ENCODE measurements around the gene ALK. TPM values are rescaled to one million over a fixed set of nuclear protein-coding genes. Genes with fewer than 3 reads are reported as not detected.

The ALK gene
- total and polyA plus RNA-seq, 7 experiments from 2014 or later: 0.13 TPM; not detected in 6

DNA sequence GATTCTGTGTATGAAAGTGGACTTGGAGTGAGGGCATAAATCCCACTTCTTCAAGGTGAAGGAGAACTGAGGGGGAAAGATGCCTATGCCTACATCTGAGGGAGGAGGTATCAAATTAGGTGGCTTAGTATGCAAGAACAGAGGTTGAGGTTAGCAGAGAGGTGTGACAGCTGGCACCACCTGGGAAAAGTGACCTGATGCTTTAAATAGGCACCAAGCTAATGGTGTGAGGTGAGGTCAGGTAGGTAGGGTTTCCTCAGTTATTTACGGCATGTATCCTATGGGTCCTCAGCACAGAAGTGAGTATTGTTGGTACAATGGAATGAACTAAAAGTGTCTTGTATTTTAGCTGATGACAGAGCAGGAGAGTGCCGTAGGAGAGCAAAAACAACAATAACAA, 439.0 kb downstream of the ALK start:
- intact Hi-C loops (cut with micrococcal nuclease): no loop called here
- ATAC-seq (no peak), DNase-seq (no peak)
- Mint-ChIP-seq H3K4me3 (no peak overlapping the region), H3K27ac (no peak overlapping the region), H3K27me3 (peaks cover 13 to 34% (median 22%) of the 10 kb centered on the region in 5 donors), H3K4me1 (no peaks in the 10 kb centered on the region), H3K36me3 (no peaks in the 10 kb centered on the region), H3K9me3 (peaks cover 0 to 3% (median 0%) of the 10 kb centered on the region in 11 donors)
- Histone ChIP-seq H3K4me3 (ENCODE audit: low read length) (no peak overlapping the region), H3K27ac (ENCODE audit: low read depth, low read length) (no peak overlapping the region), H3K4me1 (ENCODE audit: control insufficient read depth in 2 of 2, insufficient read depth in 2 of 2, low read length in 2 of 2) (no peaks in the 10 kb centered on the region), H3K27me3 (ENCODE audit: control insufficient read depth in 2 of 2, insufficient read depth in 2 of 2, low read length in 2 of 2) (no peaks in the 10 kb centered on the region), H3K9me3 (ENCODE audit: control insufficient read depth in 2 of 3, low read length in 3 of 3) (no peaks in the 10 kb centered on the region), H3K36me3 (ENCODE audit: control insufficient read depth in 2 of 3, insufficient read depth in 3 of 3, low read length in 3 of 3) (no peaks in the 10 kb centered on the region)
- CTCF ChIA-PET: no interaction called here
- POLR2A ChIA-PET: no interaction called here

DNA sequence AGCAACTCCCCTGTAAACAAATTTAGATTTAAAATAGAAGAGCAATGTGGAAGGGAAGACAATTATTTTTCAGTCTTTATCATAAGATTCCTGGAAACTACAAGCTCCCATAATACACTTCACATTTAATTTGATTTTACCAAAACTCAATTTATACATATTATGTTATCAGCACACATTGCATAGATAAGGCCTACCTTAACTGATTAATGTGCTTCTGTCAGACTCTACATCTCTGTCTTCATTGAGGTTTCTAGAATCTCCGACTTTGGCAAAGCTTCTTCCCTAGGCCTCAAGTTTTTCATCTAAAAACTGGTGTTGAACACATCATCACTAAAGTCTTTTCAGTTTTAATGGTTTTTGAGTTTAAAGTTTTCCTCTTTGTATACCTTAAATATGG, 440.1 kb downstream of the ALK start:
- Histone ChIP-seq H3K9me3 (ENCODE audit: control insufficient read depth in 2 of 3, low read length in 3 of 3) (no peaks in the 10 kb centered on the region), H3K4me3 (ENCODE audit: low read length) (no peak overlapping the region), H3K27me3 (ENCODE audit: control insufficient read depth in 2 of 2, insufficient read depth in 2 of 2, low read length in 2 of 2) (no peaks in the 10 kb centered on the region), H3K36me3 (ENCODE audit: control insufficient read depth in 2 of 3, insufficient read depth in 3 of 3, low read length in 3 of 3) (no peaks in the 10 kb centered on the region), H3K27ac (ENCODE audit: low read depth, low read length) (no peak overlapping the region), H3K4me1 (ENCODE audit: control insufficient read depth in 2 of 2, insufficient read depth in 2 of 2, low read length in 2 of 2) (no peaks in the 10 kb centered on the region)
- Mint-ChIP-seq H3K27me3 (peaks cover 14 to 39% (median 22%) of the 10 kb centered on the region in 5 donors), H3K4me1 (no peaks in the 10 kb centered on the region), H3K36me3 (no peaks in the 10 kb centered on the region), H3K27ac (no peak overlapping the region), H3K4me3 (no peak overlapping the region), H3K9me3 (peaks cover 0 to 3% (median 0%) of the 10 kb centered on the region in 11 donors)
- DNase-seq (no peak), ATAC-seq (no peak)
- ChIA-PET CTCF (no interaction called here), POLR2A (no interaction called here)
- intact Hi-C loops (cut with micrococcal nuclease): no loop called here

DNA sequence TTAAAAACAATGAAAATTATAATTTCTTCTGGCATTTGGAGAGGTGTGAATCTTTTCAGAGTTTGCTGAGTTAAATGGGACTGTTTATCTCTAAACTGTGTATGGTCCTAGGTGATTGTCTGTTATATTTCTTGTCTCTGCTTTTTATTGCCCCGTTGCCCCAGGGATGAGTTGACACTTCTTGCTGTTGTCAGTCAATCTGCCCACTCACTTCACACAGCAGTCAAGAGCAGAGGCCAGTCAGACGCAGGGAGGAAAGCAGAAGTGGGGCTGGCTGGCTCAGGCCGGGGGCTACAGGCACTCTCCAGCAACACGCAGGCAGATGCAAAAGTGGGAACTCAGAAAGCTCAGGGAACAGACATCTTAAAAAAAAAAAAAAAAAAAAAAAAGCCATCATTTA, 441.0 kb downstream of the ALK start:
- intact Hi-C loops (cut with micrococcal nuclease): no loop called here
- no peak overlapping the region for H3K27ac ChIP-seq (ENCODE audit: low read depth, low read length)
- DNase-seq (no peak), ATAC-seq (peak; percentile 42)
- H3K9me3 ChIP-seq (ENCODE audit: control insufficient read depth in 2 of 3, low read length in 3 of 3): no peaks in the 10 kb centered on the region
- H3K4me3 ChIP-seq (ENCODE audit: low read length): no peak overlapping the region
- Mint-ChIP-seq H3K27me3 (peaks cover 16 to 33% (median 22%) of the 10 kb centered on the region in 5 donors), H3K36me3 (no peaks in the 10 kb centered on the region), H3K9me3 (peaks cover 0 to 3% (median 0%) of the 10 kb centered on the region in 11 donors), H3K27ac (no peak overlapping the region), H3K4me3 (no peak overlapping the region), H3K4me1 (no peaks in the 10 kb centered on the region)
- CTCF ChIA-PET: no interaction called here
- H3K27me3 ChIP-seq (ENCODE audit: control insufficient read depth in 2 of 2, insufficient read depth in 2 of 2, low read length in 2 of 2): no peaks in the 10 kb centered on the region
- POLR2A ChIA-PET: no interaction called here
- H3K4me1 ChIP-seq (ENCODE audit: control insufficient read depth in 2 of 2, insufficient read depth in 2 of 2, low read length in 2 of 2): no peaks in the 10 kb centered on the region
- no peaks in the 10 kb centered on the region for H3K36me3 ChIP-seq (ENCODE audit: control insufficient read depth in 2 of 3, insufficient read depth in 3 of 3, low read length in 3 of 3)

DNA sequence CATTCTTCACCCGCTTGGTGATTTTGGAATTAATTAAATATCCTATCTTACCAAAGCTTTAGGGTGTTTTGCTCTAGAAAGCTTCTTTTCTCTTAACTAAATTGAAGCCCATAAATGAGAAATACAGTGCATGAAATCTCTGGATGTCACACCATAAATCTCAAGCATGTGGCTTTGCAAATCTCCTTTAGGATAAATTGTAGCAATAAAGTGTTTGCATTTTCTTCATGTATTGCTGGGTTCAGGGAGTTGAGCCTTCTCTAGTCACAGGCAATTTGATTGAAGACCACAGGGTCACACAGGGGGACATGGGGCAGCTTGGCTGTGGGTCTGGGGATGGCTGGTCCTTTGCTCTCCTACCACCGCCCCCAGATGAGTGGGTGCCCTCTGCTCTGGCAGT, 442.0 kb downstream of the ALK start:
- DNase-seq (no peak), ATAC-seq (no peak)
- H3K4me3 ChIP-seq (ENCODE audit: low read length): no peak overlapping the region
- no peaks in the 10 kb centered on the region for H3K36me3 ChIP-seq (ENCODE audit: control insufficient read depth in 2 of 3, insufficient read depth in 3 of 3, low read length in 3 of 3)
- no peaks in the 10 kb centered on the region for H3K4me1 ChIP-seq (ENCODE audit: control insufficient read depth in 2 of 2, insufficient read depth in 2 of 2, low read length in 2 of 2)
- ChIA-PET CTCF (no interaction called here), POLR2A (no interaction called here)
- H3K27ac ChIP-seq (ENCODE audit: low read depth, low read length): no peak overlapping the region
- Mint-ChIP-seq H3K36me3 (no peaks in the 10 kb centered on the region), H3K9me3 (peaks cover 0 to 1% (median 0%) of the 10 kb centered on the region in 11 donors), H3K27me3 (peaks cover 14 to 33% (median 18%) of the 10 kb centered on the region in 5 donors), H3K27ac (no peak overlapping the region), H3K4me1 (no peaks in the 10 kb centered on the region), H3K4me3 (no peak overlapping the region)
- H3K9me3 ChIP-seq (ENCODE audit: control insufficient read depth in 2 of 3, low read length in 3 of 3): no peaks in the 10 kb centered on the region
- no peaks in the 10 kb centered on the region for H3K27me3 ChIP-seq (ENCODE audit: control insufficient read depth in 2 of 2, insufficient read depth in 2 of 2, low read length in 2 of 2)
- intact Hi-C loops (cut with micrococcal nuclease): no loop called here

DNA sequence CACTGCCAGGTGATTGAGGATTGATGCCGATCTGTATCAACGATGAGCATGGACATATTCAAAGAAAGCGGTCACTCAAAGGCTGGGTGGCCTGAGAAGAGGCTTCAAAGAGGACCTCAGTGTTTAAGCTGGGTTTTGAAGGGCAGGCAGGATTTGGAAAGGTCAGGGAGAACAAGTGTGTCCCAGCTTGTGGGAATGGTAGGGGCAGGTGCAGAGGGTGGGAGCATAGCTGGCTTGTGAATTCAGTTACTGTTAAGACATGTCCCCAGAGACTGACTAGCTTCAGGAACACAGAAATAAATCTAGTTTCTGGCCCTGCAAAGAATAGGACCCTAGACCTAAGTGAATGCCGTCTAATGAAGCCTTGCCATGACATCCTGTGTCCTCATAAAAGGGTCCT, 442.7 kb downstream of the ALK start:
- no peaks in the 10 kb centered on the region for H3K9me3 ChIP-seq (ENCODE audit: control insufficient read depth in 2 of 3, low read length in 3 of 3)
- H3K36me3 ChIP-seq (ENCODE audit: control insufficient read depth in 2 of 3, insufficient read depth in 3 of 3, low read length in 3 of 3): no peaks in the 10 kb centered on the region
- Mint-ChIP-seq H3K4me1 (no peaks in the 10 kb centered on the region), H3K36me3 (no peaks in the 10 kb centered on the region), H3K4me3 (no peak overlapping the region), H3K27ac (no peak overlapping the region), H3K27me3 (peaks cover 11 to 33% (median 19%) of the 10 kb centered on the region in 5 donors), H3K9me3 (peaks cover 0 to 2% (median 0%) of the 10 kb centered on the region in 11 donors)
- H3K27me3 ChIP-seq (ENCODE audit: control insufficient read depth in 2 of 2, insufficient read depth in 2 of 2, low read length in 2 of 2): no peaks in the 10 kb centered on the region
- CTCF ChIA-PET: no interaction called here
- no peak for DNase-seq
- no peak overlapping the region for H3K4me3 ChIP-seq (ENCODE audit: low read length)
- no peaks in the 10 kb centered on the region for H3K4me1 ChIP-seq (ENCODE audit: control insufficient read depth in 2 of 2, insufficient read depth in 2 of 2, low read length in 2 of 2)
- no peak overlapping the region for H3K27ac ChIP-seq (ENCODE audit: low read depth, low read length)
- intact Hi-C loops (cut with micrococcal nuclease): no loop called here
- no peak for ATAC-seq
- POLR2A ChIA-PET: no interaction called here

DNA sequence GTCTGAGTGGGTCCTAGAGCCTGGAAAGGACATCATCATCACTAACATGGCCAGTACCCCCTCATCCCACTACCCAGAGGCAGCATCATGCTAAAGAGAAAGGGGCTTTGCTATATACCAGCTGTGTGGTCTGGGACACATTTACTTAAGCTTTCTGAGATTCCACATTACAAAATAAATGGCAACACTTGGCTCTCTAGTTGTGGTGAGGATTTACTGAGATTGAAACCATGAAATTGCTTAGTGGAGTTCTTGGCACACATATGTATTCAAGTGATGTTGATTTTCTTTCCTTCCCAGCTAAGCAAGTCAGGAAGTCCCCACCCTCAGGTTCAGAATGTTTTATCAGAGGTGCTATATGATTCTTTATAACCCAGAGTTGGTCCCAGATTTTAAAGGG, 444.2 kb downstream of the ALK start:
- Histone ChIP-seq H3K27me3 (ENCODE audit: control insufficient read depth in 2 of 2, insufficient read depth in 2 of 2, low read length in 2 of 2) (no peaks in the 10 kb centered on the region), H3K4me1 (ENCODE audit: control insufficient read depth in 2 of 2, insufficient read depth in 2 of 2, low read length in 2 of 2) (no peaks in the 10 kb centered on the region), H3K4me3 (ENCODE audit: low read length) (no peak overlapping the region), H3K36me3 (ENCODE audit: control insufficient read depth in 2 of 3, insufficient read depth in 3 of 3, low read length in 3 of 3) (no peaks in the 10 kb centered on the region), H3K27ac (ENCODE audit: low read depth, low read length) (no peak overlapping the region), H3K9me3 (ENCODE audit: control insufficient read depth in 2 of 3, low read length in 3 of 3) (no peaks in the 10 kb centered on the region)
- intact Hi-C loops (cut with micrococcal nuclease): no loop called here
- POLR2A ChIA-PET: no interaction called here
- H3K4me1 Mint-ChIP-seq: no peaks in the 10 kb centered on the region
- no peak overlapping the region for H3K27ac Mint-ChIP-seq
- peaks cover 0 to 6% (median 0%) of the 10 kb centered on the region in 11 donors for H3K9me3 Mint-ChIP-seq
- H3K4me3 Mint-ChIP-seq: no peak overlapping the region
- peaks cover 17 to 33% (median 20%) of the 10 kb centered on the region in 5 donors for H3K27me3 Mint-ChIP-seq
- ATAC-seq: no peak
- CTCF ChIA-PET: no interaction called here
- no peak for DNase-seq
- no peaks in the 10 kb centered on the region for H3K36me3 Mint-ChIP-seq

DNA sequence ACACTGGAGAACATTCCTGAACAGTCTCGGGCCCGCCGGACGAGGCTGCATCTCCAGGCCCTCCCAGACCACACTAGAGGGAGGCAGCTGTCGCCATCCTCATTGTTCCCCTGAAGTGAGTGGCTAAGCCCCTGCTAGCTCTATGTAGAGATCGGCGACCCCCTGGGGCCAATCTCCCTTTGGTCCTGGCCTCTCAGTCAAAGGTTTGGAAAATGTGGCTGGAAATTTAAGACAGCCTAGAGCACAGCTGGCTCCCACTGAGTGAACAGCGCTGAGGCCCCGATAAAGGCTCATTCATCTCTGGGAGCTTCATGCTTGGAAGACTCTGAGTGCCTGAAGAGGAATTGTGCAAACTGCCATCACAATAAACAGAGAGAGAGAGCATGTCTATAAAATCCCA, 445.9 kb downstream of the ALK start:
- ChIA-PET CTCF (no interaction called here), POLR2A (no interaction called here)
- Histone ChIP-seq H3K4me3 (ENCODE audit: low read length) (no peak overlapping the region), H3K27ac (ENCODE audit: low read depth, low read length) (no peak overlapping the region), H3K36me3 (ENCODE audit: control insufficient read depth in 2 of 3, insufficient read depth in 3 of 3, low read length in 3 of 3) (no peaks in the 10 kb centered on the region), H3K9me3 (ENCODE audit: control insufficient read depth in 2 of 3, low read length in 3 of 3) (no peaks in the 10 kb centered on the region), H3K4me1 (ENCODE audit: control insufficient read depth in 2 of 2, insufficient read depth in 2 of 2, low read length in 2 of 2) (no peaks in the 10 kb centered on the region), H3K27me3 (ENCODE audit: control insufficient read depth in 2 of 2, insufficient read depth in 2 of 2, low read length in 2 of 2) (no peaks in the 10 kb centered on the region)
- intact Hi-C loops (cut with micrococcal nuclease): no loop called here
- Mint-ChIP-seq H3K27ac (no peak overlapping the region), H3K9me3 (peaks cover 0 to 13% (median 3%) of the 10 kb centered on the region in 11 donors), H3K4me1 (no peaks in the 10 kb centered on the region), H3K4me3 (no peak overlapping the region), H3K36me3 (no peaks in the 10 kb centered on the region), H3K27me3 (peaks cover 10 to 25% (median 17%) of the 10 kb centered on the region in 5 donors)
- ATAC-seq (no peak), DNase-seq (no peak)

All from naive thymus-derived CD4-positive, alpha-beta T cell (primary cell).